Gastrocnemius medialis (tissue), 4 donors: ENCODE results near the gene PDE7B.

Experiments used
- CTCF ChIP-seq, 5 experiments: fragments of 450-650 bp in 3 of 5; fragments of 200-600 bp in 2 of 5; sonication (generic) in 2 of 5; IDR thresholded peaks in 4 of 5; conservative IDR thresholded peaks in 1 of 5; 1 replicate in 4 of 5; 2 replicates in 1 of 5; pipeline ENCODE4 v1.5.1; 2016 to 2019; ENCODE audit warnings: antibody characterized with exemption in 5 of 5, mild to moderate bottlenecking in 3 of 5, moderate library complexity in 3 of 5
- POLR2A ChIP-seq, 2 donors: fragments of 450-650 bp; IDR thresholded peaks; one replicate each; pipeline ENCODE4 v1.6.1; 2017; ENCODE audit warnings: antibody characterized with exemption in 2 of 2, mild to moderate bottlenecking in 2 of 2, moderate library complexity in 2 of 2

DNA sequence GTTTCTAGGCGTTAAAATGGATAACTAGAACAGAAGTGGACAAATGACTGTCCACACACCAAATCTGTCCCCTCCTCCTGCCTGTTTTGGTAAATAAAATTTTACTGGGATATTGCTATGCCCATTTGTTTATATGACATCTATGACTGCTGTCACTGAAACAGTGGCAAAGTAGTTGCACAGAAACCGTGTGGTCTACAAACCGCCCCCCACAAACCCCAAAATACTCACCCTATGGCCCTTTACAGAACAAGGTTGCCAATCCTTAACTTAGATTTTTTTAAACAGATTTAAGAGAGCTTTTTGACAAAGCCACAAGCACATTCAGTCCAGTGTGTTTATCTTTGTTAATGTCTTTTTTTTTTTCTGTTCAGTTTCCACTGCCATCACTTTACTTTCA, 260.8 kb downstream of the PDE7B start:
- TF ChIP-seq CTCF (IDR thresholded peaks at IDR 0.05 in 4 of 5, conservative IDR thresholded peaks at IDR 0.05 in 1 of 5) (no peak), POLR2A (IDR thresholded peaks at IDR 0.05) (no peak)
